Fibroblast of villous mesenchyme (primary cell): Measurements from ENCODE around the gene TMEM209. TPM values are rescaled to one million over a fixed set of nuclear protein-coding genes. Genes with fewer than 3 reads are reported as not detected.
"Not testable (repeated sequence)": the region's sequence is repeated elsewhere in the genome, so short reads cannot be mapped to it uniquely, and the experiment has no call there.

ENCODE experiments used
- DNase-seq: peaks from one replicate; pipeline ENCODE4 v3.0.0-alpha.2; 2010; ENCODE audit warnings: low read depth
- H3K4me3 ChIP-seq: 2 replicates; pipeline ENCODE4 v1.5.1; 2011; ENCODE audit warnings: low read depth, mild to moderate bottlenecking, low read length
- total RNA-seq: library from RNA; depleted of rRNA; stranded (reverse); fragments of >200 nt; gene quantifications from 2 replicates; pipeline ENCODE4 v1.2.3, GENCODE V29; 2012
- TF ChIP-seq, protein P1 (sequence below): IDR thresholded peaks from 2 replicates; pipeline ENCODE4 v1.5.1; 2012; ENCODE audit warnings: low read depth, mild to moderate bottlenecking, low read length; ENCODE audit not compliant: insufficient read depth

Gene TMEM209
- total RNA-seq, 1 donor: 16.4 TPM

GRCh38 chr7:130201796-130202195 lies 3.4 kb downstream of the TMEM209 start:
- no peak for DNase-seq
- no peak overlapping the region for H3K4me3 ChIP-seq
- TF ChIP-seq, protein P1, sequence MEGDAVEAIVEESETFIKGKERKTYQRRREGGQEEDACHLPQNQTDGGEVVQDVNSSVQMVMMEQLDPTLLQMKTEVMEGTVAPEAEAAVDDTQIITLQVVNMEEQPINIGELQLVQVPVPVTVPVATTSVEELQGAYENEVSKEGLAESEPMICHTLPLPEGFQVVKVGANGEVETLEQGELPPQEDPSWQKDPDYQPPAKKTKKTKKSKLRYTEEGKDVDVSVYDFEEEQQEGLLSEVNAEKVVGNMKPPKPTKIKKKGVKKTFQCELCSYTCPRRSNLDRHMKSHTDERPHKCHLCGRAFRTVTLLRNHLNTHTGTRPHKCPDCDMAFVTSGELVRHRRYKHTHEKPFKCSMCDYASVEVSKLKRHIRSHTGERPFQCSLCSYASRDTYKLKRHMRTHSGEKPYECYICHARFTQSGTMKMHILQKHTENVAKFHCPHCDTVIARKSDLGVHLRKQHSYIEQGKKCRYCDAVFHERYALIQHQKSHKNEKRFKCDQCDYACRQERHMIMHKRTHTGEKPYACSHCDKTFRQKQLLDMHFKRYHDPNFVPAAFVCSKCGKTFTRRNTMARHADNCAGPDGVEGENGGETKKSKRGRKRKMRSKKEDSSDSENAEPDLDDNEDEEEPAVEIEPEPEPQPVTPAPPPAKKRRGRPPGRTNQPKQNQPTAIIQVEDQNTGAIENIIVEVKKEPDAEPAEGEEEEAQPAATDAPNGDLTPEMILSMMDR: no peak

- H3K4me3 ChIP-seq: no peak overlapping the region
- no peak for DNase-seq
These were observed 8.1 kb downstream of the TMEM209 start for GRCh38 chr7:130197094-130197493.

DNA sequence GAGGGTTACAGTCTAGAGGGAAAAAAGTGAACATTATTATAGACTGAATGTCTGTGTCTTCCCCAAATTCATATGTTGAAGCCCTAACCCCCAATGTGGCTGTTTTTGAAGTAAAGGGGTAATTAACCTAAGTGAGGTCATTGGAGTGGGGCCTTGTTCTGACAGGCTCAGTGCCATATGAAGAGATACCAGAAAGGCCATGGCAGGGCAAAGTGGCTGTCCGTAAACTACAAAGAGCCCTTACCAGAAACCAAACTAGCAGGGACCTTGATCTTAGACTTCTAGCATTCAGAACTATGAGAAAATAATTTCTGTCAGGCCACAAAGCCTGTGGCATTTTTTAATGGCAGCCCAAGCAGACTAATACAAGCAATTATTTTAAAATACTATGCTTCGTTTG lies 8.7 kb downstream of the TMEM209 start:
- DNase-seq: no peak
- TF ChIP-seq, protein P1: no peak
- H3K4me3 ChIP-seq: no peak overlapping the region

More at GRCh38 chr7:130197094-130197493, 8.1 kb downstream of the TMEM209 start:
- TF ChIP-seq, protein P1: no peak

DNA sequence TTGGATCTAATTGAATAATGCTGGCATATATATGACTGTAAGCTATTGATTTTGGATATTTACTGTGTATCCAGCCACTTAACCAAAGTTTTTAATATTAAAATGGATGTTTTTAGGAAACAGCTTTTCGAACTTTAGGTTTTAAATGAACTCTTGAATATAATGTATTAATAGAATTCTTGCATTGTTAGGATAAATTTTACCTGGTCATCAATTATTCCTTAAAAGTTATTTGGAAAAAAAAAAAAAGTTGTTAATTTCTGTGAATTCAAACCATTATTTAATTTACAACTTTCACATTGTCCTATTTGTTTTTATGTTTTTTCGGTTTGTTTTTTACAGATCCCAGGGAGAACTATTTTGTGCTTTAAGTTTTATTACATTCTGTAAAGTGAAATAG lies 9.8 kb downstream of the TMEM209 start:
- TF ChIP-seq, protein P1: no peak
- DNase-seq: no peak
- no peak overlapping the region for H3K4me3 ChIP-seq

DNA sequence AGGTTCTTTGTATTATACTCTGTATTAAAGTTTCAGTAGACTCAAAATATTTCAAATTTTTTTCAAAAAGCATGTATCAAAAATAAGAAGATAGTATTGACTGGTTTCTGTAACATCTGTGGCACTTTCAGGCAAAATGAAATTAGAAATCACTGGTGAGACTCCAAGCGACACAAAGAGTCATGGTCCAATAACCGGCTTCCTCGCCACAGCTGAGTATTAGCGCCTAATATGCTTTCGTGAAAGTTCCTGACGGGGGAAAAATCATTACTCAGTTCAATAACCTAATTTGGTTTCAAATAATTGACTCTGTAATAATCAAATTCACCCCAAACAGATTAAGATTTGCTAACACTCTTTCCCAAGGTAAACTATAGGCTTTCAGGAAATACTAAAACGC lies 13.4 kb downstream of the TMEM209 start:
- TF ChIP-seq, protein P1: no peak
- DNase-seq: no peak
- H3K4me3 ChIP-seq: no peak overlapping the region

- H3K4me3 ChIP-seq: no peak overlapping the region
- DNase-seq: peak; percentile 71
- TF ChIP-seq, protein P1: no peak
These were observed 15.9 kb downstream of the TMEM209 start for GRCh38 chr7:130189343-130189742.

- no peak for DNase-seq
- TF ChIP-seq, protein P1: no peak
- H3K4me3 ChIP-seq: no peak overlapping the region
These were observed 17.8 kb downstream of the TMEM209 start for GRCh38 chr7:130187360-130187759.

DNA sequence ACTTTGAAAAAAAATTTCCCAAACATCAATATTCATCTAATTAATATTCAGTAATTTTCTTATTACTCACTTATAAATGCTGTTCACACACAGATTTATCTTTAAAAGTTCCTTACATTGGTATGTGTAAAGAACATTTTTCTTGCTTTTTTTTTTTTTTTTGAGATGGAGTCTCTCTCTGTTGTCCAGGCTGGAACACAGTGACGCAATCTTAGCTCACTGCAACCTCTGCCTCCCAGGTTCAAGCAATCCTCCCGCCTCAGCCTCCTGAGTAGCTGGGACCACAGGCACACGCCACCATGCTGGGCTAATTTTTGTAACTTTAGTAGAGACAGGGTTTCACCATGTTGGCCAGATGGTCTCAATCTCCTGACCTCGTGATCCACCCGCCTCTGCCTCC lies 20.9 kb downstream of the TMEM209 start:
- H3K4me3 ChIP-seq, DNase-seq: not testable (repeated sequence)
